Stimulated activated effector memory CD8-positive, alpha-beta T cell treated with anti-CD3 and anti-CD28 coated beads, Interleukin-12 subunit alpha, Interleukin-12 subunit beta, amount 100 ng/mL, for 72 hours (primary cell): ENCODE results near the gene ZNF407.

Source experiments
- ATAC-seq: fragments of 150-1000 bp; cut with Tn5 transposase; 2 replicates; pipeline ENCODE4 v1.10.0; 2021
- DNase-seq, 2 donors: peaks; one replicate each; pipeline ENCODE4 v3.0.0; 2021 to 2022; ENCODE audit warnings: low spot score in 2 of 2
- H3K27ac Mint-ChIP-seq: one replicate; pipeline ENCODE4 v1.8.0; 2022; ENCODE audit warnings: mild to moderate bottlenecking, mixed read lengths
- H3K36me3 Mint-ChIP-seq: one replicate; pipeline ENCODE4 v1.8.0; 2022; ENCODE audit warnings: mild to moderate bottlenecking, mixed read lengths
- H3K4me1 Mint-ChIP-seq: one replicate; pipeline ENCODE4 v1.8.0; 2022; ENCODE audit warnings: mixed read lengths
- H3K4me3 Mint-ChIP-seq: one replicate; pipeline ENCODE4 v1.8.0; 2022; ENCODE audit warnings: mild to moderate bottlenecking, mixed read lengths
- H3K9me3 Mint-ChIP-seq: one replicate; pipeline ENCODE4 v1.8.0; 2022; ENCODE audit warnings: mixed read lengths

The ZNF407 gene

GRCh38 chr18:75063196-75063595 lies 465.5 kb downstream of the ZNF407 start:
- H3K9me3 Mint-ChIP-seq: no peaks in the 10 kb centered on the region
- no peak for DNase-seq
- no peaks in the 10 kb centered on the region for H3K36me3 Mint-ChIP-seq
- H3K4me3 Mint-ChIP-seq: no peak overlapping the region
- no peak for ATAC-seq
- H3K4me1 Mint-ChIP-seq: peaks cover 9% of the 10 kb centered on the region
- no peak overlapping the region for H3K27ac Mint-ChIP-seq

GRCh38 chr18:75063615-75064512 lies 466.2 kb downstream of the ZNF407 start:
- no peak overlapping the region for H3K4me3 Mint-ChIP-seq
- H3K9me3 Mint-ChIP-seq: no peaks in the 10 kb centered on the region
- no peaks in the 10 kb centered on the region for H3K36me3 Mint-ChIP-seq
- no peak for DNase-seq
- H3K4me1 Mint-ChIP-seq: peaks cover 10% of the 10 kb centered on the region
- no peak overlapping the region for H3K27ac Mint-ChIP-seq
- ATAC-seq: no peak

GRCh38 chr18:75064513-75064905 lies 466.8 kb downstream of the ZNF407 start:
- no peaks in the 10 kb centered on the region for H3K36me3 Mint-ChIP-seq
- no peaks in the 10 kb centered on the region for H3K9me3 Mint-ChIP-seq
- no peak overlapping the region for H3K27ac Mint-ChIP-seq
- H3K4me1 Mint-ChIP-seq: peaks cover 14% of the 10 kb centered on the region
- H3K4me3 Mint-ChIP-seq: no peak overlapping the region
- DNase-seq: no peak
- no peak for ATAC-seq

- ATAC-seq: no peak
- Mint-ChIP-seq H3K4me3 (no peak overlapping the region), H3K9me3 (no peaks in the 10 kb centered on the region), H3K4me1 (peaks cover 23% of the 10 kb centered on the region), H3K36me3 (no peaks in the 10 kb centered on the region), H3K27ac (no peak overlapping the region)
- DNase-seq: no peak
Observed at GRCh38 chr18:75065251-75066000, 467.8 kb downstream of the ZNF407 start.

GRCh38 chr18:75066021-75066880 lies 468.6 kb downstream of the ZNF407 start:
- DNase-seq (no peak), ATAC-seq (no peak)
- Mint-ChIP-seq H3K4me3 (no peak overlapping the region), H3K4me1 (peaks cover 31% of the 10 kb centered on the region), H3K27ac (no peak overlapping the region), H3K9me3 (no peaks in the 10 kb centered on the region), H3K36me3 (no peaks in the 10 kb centered on the region)

- Mint-ChIP-seq H3K9me3 (no peaks in the 10 kb centered on the region), H3K36me3 (no peaks in the 10 kb centered on the region), H3K4me1 (peaks cover 36% of the 10 kb centered on the region), H3K27ac (no peak overlapping the region), H3K4me3 (no peak overlapping the region)
- DNase-seq (no peak), ATAC-seq (no peak)
Observed at GRCh38 chr18:75066936-75067335, 469.3 kb downstream of the ZNF407 start.

- Mint-ChIP-seq H3K27ac (peak overlapping the region; percentile 91), H3K9me3 (no peaks in the 10 kb centered on the region), H3K4me1 (peaks cover 36% of the 10 kb centered on the region), H3K4me3 (no peak overlapping the region), H3K36me3 (no peaks in the 10 kb centered on the region)
- no peak for ATAC-seq
- DNase-seq: no peak
Observed at GRCh38 chr18:75067996-75068645, 470.5 kb downstream of the ZNF407 start.

GRCh38 chr18:75068682-75069435 lies 471.2 kb downstream of the ZNF407 start:
- H3K27ac Mint-ChIP-seq: peak overlapping the region; percentile 91
- ATAC-seq (no peak), DNase-seq (no peak)
- no peaks in the 10 kb centered on the region for H3K36me3 Mint-ChIP-seq
- H3K9me3 Mint-ChIP-seq: no peaks in the 10 kb centered on the region
- no peak overlapping the region for H3K4me3 Mint-ChIP-seq
- H3K4me1 Mint-ChIP-seq: peaks cover 36% of the 10 kb centered on the region

GRCh38 chr18:75070235-75070624 lies 472.6 kb downstream of the ZNF407 start:
- H3K4me3 Mint-ChIP-seq: peak overlapping the region; percentile 77
- DNase-seq (no peak), ATAC-seq (no peak)
- H3K27ac Mint-ChIP-seq: peak overlapping the region; percentile 91
- peaks cover 2% of the 10 kb centered on the region for H3K9me3 Mint-ChIP-seq
- peaks cover 36% of the 10 kb centered on the region for H3K4me1 Mint-ChIP-seq
- H3K36me3 Mint-ChIP-seq: no peaks in the 10 kb centered on the region

- peak overlapping the region; percentile 91 for H3K27ac Mint-ChIP-seq
- peak overlapping the region; percentile 77 for H3K4me3 Mint-ChIP-seq
- H3K9me3 Mint-ChIP-seq: peaks cover 2% of the 10 kb centered on the region
- H3K36me3 Mint-ChIP-seq: no peaks in the 10 kb centered on the region
- ATAC-seq (peak; percentile 93), DNase-seq (peak; percentile 38 to 81)
- peaks cover 36% of the 10 kb centered on the region for H3K4me1 Mint-ChIP-seq
Observed at GRCh38 chr18:75070625-75071483, 473.2 kb downstream of the ZNF407 start.

GRCh38 chr18:75071484-75071785 lies 473.8 kb downstream of the ZNF407 start:
- H3K4me3 Mint-ChIP-seq: peak overlapping the region; percentile 77
- peaks cover 5% of the 10 kb centered on the region for H3K9me3 Mint-ChIP-seq
- ATAC-seq: no peak
- H3K36me3 Mint-ChIP-seq: no peaks in the 10 kb centered on the region
- DNase-seq: no peak
- H3K4me1 Mint-ChIP-seq: peaks cover 36% of the 10 kb centered on the region
- H3K27ac Mint-ChIP-seq: peak overlapping the region; percentile 91

GRCh38 chr18:75071866-75072671 lies 474.4 kb downstream of the ZNF407 start:
- no peaks in the 10 kb centered on the region for H3K36me3 Mint-ChIP-seq
- DNase-seq (no peak), ATAC-seq (no peak)
- peak overlapping the region; percentile 77 for H3K4me3 Mint-ChIP-seq
- peaks cover 36% of the 10 kb centered on the region for H3K4me1 Mint-ChIP-seq
- peaks cover 6% of the 10 kb centered on the region for H3K9me3 Mint-ChIP-seq
- no peak overlapping the region for H3K27ac Mint-ChIP-seq
